ENCODE measurements around the gene ITGA4.

DNA sequence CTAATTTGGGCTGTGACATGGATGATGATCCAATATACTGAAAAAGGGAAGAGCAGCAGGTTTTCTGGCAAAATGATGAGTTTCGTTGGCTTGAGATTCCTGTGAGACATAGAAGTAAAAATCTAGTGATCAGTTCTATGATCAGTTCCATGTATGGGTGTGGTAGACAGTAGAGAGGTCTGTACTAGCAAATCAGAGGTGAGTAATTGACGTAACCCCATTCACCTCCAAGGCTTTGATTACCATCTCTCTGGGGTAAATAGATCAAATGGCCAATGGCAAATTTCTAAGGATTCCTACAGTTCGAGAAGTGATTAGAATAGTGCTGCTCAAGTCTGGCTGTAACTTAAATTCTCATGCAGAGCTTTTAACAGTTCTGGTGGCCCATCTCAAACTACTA is 6.4 kb downstream of the ITGA4 start:
- TF ChIP-seq, protein P1, sequence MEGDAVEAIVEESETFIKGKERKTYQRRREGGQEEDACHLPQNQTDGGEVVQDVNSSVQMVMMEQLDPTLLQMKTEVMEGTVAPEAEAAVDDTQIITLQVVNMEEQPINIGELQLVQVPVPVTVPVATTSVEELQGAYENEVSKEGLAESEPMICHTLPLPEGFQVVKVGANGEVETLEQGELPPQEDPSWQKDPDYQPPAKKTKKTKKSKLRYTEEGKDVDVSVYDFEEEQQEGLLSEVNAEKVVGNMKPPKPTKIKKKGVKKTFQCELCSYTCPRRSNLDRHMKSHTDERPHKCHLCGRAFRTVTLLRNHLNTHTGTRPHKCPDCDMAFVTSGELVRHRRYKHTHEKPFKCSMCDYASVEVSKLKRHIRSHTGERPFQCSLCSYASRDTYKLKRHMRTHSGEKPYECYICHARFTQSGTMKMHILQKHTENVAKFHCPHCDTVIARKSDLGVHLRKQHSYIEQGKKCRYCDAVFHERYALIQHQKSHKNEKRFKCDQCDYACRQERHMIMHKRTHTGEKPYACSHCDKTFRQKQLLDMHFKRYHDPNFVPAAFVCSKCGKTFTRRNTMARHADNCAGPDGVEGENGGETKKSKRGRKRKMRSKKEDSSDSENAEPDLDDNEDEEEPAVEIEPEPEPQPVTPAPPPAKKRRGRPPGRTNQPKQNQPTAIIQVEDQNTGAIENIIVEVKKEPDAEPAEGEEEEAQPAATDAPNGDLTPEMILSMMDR (IDR thresholded peaks at IDR 0.05), result no peak
- no peak for TF ChIP-seq POLR2A (IDR thresholded peaks at IDR 0.05)
